GM21360 (cell line): ENCODE data around the gene PTPRN2.
"Not testable (repeated sequence)": the region's sequence is repeated elsewhere in the genome, so short reads cannot be mapped to it uniquely, and the experiment has no call there.

ENCODE experiments used
- ATAC-seq: cut with Tn5 transposase; IDR thresholded peaks from one replicate; pipeline ENCODE4 v1.9.1; 2021; ENCODE audit warnings: mild to moderate bottlenecking, moderate library complexity; ENCODE audit not compliant: unreplicated experiment

The PTPRN2 gene

DNA sequence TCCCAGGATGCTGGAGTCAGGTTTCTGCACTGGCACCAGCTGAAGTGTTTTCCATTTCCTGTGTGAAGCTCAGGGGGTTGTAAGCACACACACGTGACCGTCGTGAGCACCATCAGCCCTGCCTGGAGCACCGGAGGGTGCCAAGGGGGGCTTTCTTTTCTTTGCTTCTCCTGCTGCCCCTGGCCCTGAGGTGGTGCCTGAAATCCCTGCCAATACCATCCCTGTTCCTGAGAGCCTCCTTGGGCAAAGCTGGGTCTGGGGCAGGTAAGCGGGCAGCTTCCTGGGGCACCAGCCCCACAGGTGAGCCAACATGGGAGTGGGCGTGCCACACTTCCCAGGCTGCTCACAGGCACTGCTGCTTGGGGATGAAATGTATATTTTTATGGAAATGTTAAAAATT is 657.2 kb downstream of the PTPRN2 start:
- ATAC-seq, result no peak

DNA sequence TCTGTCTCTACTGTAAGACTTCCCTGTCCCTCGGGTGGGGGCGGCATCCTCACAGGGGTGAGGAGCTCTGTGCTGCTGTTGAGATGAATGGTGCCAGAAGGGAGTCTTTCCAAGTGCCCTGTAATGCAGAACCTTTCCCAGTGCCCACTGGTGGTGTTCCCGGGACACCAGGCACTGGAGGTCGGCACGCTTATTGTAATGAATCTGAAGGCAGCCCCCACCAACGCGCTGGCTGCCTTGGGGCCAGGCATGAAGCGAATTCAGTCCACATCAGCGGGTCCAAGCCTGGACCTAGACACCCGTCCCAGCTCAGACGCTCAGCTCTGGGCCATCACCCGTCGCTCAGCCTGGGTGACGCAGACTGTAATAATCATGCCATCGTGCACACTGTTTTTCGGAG is 658.0 kb downstream of the PTPRN2 start:
- no peak for ATAC-seq

- no peak for ATAC-seq
These were observed 658.7 kb downstream of the PTPRN2 start for GRCh38 chr7:157928808-157929425.

DNA sequence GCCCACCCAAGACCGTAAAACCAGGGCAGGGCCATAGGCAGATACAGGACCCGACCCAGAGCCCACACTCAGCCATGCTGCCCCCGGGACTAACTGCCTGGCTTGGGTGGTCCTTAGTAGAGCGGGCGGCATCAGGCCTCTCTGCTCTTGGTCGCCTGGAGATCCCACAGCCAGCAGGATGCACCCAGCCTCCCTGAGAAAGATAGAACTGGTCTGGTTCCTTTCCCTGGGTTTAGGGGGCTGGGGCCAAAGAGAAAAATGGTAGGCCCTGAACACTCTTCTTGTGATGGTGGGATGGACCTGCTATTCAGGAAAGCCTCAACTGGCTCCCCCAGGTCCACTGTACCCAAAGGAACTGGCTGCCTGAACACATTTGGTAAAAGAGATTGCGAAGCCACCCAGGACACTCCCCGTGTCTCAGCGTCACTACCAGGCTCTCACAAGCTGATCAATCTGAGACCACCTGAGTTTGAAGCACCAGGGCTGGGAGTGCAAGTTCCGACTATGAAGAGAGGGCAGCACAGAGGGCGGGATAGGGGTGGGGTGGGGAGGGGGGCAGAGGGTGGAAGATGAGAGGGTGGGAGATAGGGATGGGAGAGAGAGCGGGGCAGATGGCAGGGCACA is 659.3 kb downstream of the PTPRN2 start:
- no peak for ATAC-seq

- ATAC-seq, result no peak
These were observed 660.2 kb downstream of the PTPRN2 start for GRCh38 chr7:157927313-157927925.

DNA sequence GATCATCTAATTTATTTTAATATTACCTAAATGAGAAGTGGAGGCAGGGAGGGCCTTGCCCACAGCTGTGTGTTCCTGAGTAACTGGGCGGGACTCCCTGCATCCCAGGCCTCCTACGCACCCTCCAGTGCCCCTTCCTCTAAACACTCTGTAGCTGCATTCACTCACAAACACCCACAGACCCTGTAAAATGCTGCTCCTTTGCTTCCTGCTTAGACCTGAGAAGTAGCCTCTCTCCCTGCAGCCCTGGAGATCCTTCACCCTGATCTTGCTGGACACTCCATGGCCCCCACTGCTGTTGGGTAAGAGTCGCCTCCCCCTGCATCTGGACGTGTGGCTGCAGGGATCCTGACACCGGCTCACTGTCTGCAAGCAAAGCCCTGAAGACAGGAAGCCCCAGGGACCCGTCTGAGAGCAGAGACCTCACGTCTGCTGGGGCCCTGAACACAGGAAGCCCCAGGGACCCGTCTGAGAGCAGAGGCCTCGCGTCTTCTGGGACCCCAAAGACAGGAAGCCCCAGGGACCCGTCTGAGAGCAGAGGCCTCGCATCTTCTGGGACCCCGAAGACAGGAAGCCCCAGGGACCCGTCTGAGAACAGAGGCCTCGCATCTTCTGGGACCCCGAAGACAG is 661.0 kb downstream of the PTPRN2 start:
- no peak for ATAC-seq

- ATAC-seq, result no peak
These were observed 661.5 kb downstream of the PTPRN2 start for GRCh38 chr7:157926107-157926506.

- no peak for ATAC-seq
These were observed 662.2 kb downstream of the PTPRN2 start for GRCh38 chr7:157925383-157925875.

GRCh38 chr7:157923903-157924630 is 663.6 kb downstream of the PTPRN2 start:
- no peak for ATAC-seq

- ATAC-seq, result no peak
These were observed 665.0 kb downstream of the PTPRN2 start for GRCh38 chr7:157922576-157922975.

GRCh38 chr7:157918326-157919080 is 669.1 kb downstream of the PTPRN2 start:
- no peak for ATAC-seq

- no peak for ATAC-seq
These were observed 670.5 kb downstream of the PTPRN2 start for GRCh38 chr7:157916946-157917640.

- ATAC-seq, result no peak
These were observed 677.2 kb downstream of the PTPRN2 start for GRCh38 chr7:157910446-157910845.

DNA sequence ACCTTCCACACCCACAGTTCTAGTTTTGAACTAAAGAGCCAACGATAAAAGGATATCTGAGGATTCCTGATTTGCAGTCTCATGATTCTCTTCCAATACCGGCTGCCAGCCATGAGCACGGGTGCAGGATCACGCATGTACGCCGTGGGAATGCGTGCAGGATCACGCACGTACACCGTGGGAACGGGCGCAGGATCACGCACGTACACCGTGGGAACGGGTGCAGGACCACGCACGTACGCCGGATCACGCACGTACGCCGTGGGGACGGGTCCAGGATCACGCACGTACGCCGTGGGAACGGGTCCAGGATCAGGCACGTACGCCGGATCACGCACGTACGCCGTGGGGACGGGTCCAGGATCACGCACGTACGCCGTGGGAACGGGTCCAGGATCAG is 677.6 kb downstream of the PTPRN2 start:
- ATAC-seq, result not testable (repeated sequence)

DNA sequence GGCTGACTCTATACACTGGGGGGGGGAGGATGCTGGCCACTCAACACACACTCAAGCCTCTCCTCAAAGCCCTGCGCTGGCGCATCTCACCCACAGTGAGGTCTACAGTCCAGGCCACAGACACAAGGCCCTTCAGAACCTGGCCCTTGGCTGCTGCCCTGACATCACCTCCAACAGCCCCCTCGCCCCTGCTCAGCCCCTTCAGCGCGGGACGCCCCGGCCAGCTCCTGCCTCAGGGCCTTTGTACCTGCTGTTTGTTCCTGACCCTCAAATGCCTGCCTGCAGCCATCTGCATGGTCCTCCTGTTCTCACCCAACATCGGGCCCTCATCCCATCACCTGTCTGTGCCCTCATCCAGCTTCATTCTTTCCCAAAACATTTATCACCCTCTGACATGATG is 678.3 kb downstream of the PTPRN2 start:
- ATAC-seq, result no peak

DNA sequence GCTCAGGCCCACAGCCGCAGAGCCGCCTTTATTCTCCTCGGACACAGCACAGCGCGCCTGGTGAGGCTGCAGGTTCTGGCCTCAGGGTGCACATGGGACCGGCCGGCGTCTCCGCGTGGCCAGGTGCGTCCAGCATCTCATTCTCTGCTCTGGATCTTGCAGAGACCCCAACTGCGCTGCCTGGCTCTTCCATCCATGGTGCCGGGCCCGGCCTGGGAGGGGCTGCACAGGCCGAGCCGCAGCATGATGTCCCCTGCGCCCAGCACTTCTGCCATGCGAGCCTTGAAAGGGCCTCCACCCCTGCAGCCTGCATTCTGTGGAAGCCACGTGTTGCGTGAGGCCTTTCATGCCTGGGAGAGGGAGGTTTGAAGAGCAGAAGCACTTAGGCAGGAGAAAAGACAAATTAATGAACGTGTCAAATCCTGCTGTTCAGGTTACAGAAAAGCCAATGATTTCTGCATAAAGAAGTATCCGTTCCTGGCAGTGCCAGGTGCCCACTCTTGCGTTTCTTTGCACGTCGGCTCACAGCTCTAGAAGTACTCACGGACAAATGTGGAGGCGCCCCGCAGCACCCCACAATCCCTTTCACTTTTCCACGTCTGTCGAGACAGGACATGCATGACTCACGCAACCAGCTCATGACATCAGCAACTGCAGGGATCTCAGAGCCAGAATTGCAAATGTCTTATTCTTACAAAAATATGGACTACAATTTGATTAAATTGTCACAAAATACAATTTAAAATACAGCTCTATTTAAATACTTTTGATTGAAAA is 679.4 kb downstream of the PTPRN2 start:
- no peak for ATAC-seq

DNA sequence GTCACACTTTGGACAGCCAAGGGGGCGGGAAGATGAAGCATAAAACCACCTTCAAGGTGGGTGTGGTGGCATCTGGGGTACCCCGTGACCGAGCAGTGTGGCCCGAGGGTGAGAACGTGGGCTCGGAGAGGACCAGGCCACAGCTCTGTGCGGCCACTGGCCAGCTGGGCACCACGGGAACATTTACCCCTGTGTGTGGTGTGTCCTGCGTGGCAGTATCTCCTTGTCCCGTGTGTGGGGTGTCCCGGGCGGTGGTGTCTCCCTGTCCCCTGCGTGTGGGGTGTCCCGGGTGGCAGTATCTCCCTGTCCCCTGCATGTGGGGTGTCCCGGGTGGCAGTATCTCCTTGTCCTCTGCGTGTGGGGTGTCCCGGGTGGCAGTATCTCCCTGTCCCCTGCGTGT is 680.5 kb downstream of the PTPRN2 start:
- ATAC-seq, result no peak

- no peak for ATAC-seq
These were observed 681.0 kb downstream of the PTPRN2 start for GRCh38 chr7:157906583-157906982.
